Peyer's patch (tissue), 4 donors: ENCODE measurements around the gene RSPO1. TPM values are rescaled to one million over a fixed set of nuclear protein-coding genes. Genes with fewer than 3 reads are reported as not detected.

Source experiments
- DNase-seq, 3 donors: peaks; one replicate each; pipeline ENCODE4 v3.0.0-alpha.2; 2017 to 2019
- H3K27ac ChIP-seq, 4 donors: fragments of 200-600 bp; sonication (generic); one replicate each; pipeline ENCODE4 v1.5.1; 2016 to 2019
- H3K27me3 ChIP-seq, 2 donors: fragments of 200-600 bp; sonication (generic); one replicate each; pipeline ENCODE4 v1.5.1; 2019
- H3K36me3 ChIP-seq, 3 donors: fragments of 200-600 bp; sonication (generic); one replicate each; pipeline ENCODE4 v1.5.1; 2016 to 2019
- H3K4me1 ChIP-seq, 4 donors: fragments of 200-600 bp; sonication (generic); one replicate each; pipeline ENCODE4 v1.5.1; 2016 to 2019
- H3K4me3 ChIP-seq, 4 donors: fragments of 200-600 bp; sonication (generic); 1 replicate in 3 of 4; 2 replicates in 1 of 4; pipeline ENCODE4 v1.5.1; 2016 to 2019; ENCODE audit warnings: mild to moderate bottlenecking in 1 of 4
- H3K9me3 ChIP-seq, 4 donors: fragments of 200-600 bp; sonication (generic); one replicate each; pipeline ENCODE4 v1.5.1; 2016 to 2019; ENCODE audit warnings: mild to moderate bottlenecking in 1 of 4
- POLR2A ChIP-seq, 2 donors: fragments of 450-650 bp; IDR thresholded peaks; one replicate each; pipeline ENCODE4 v1.5.1; 2017; ENCODE audit warnings: antibody characterized with exemption in 2 of 2, mild to moderate bottlenecking in 2 of 2, moderate library complexity in 2 of 2
- total RNA-seq, 4 donors: library from RNA; depleted of rRNA; stranded (reverse); fragments of >200 nt; gene quantifications; one replicate each; pipeline ENCODE4 v1.1.0, GENCODE V29; 2016
- TF ChIP-seq, protein P1 (sequence below), 6 experiments: fragments of 450-650 bp in 4 of 6; fragments of 200-600 bp in 2 of 6; sonication (generic) in 1 of 6; IDR thresholded peaks; one replicate each; pipeline ENCODE4 v1.5.1; 2017 to 2019; ENCODE audit warnings: antibody characterized with exemption in 6 of 6, mild to moderate bottlenecking in 3 of 6, moderate library complexity in 1 of 6

RSPO1 gene
- total RNA-seq, 4 donors from 2014 or later, result 0.35 to 2.5 (median 1.4) TPM

DNA sequence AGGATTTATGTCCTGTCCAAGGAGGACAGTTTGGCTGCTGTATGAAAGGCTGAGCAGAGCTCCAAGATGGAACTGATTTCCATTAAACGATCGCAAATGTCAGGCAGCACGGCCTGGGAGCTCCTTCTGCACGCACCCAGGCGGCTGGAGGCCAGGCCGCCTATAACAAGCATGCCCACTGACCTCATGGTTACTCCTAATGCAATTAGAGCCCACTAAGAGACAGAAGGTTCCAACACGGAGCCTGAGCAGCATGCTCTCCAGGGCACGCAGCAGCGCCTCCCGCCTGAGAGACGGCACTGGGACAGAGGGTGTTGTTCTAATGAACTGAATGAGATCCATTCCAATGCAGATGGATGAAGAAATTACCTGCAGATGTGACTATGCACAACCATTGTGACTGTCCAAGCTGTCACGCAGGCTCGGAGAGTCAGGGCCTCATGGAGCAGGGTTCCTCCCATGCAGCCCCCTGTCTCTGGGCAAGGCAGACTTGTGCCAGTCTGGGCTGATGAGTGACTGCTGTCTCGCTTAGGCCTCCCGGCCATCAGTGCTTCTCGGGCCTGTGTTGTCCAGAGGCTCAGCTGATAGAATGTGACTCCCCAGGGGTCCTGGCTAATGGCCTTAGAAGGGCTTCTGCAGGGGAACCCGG lies 32.5 kb upstream of the RSPO1 start:
- no peaks in the 10 kb centered on the region for H3K4me1 ChIP-seq
- no peaks in the 10 kb centered on the region for H3K9me3 ChIP-seq
- no peaks in the 10 kb centered on the region for H3K36me3 ChIP-seq
- H3K27me3 ChIP-seq, result no peaks in the 10 kb centered on the region
- no peak for DNase-seq
- TF ChIP-seq, protein P1, sequence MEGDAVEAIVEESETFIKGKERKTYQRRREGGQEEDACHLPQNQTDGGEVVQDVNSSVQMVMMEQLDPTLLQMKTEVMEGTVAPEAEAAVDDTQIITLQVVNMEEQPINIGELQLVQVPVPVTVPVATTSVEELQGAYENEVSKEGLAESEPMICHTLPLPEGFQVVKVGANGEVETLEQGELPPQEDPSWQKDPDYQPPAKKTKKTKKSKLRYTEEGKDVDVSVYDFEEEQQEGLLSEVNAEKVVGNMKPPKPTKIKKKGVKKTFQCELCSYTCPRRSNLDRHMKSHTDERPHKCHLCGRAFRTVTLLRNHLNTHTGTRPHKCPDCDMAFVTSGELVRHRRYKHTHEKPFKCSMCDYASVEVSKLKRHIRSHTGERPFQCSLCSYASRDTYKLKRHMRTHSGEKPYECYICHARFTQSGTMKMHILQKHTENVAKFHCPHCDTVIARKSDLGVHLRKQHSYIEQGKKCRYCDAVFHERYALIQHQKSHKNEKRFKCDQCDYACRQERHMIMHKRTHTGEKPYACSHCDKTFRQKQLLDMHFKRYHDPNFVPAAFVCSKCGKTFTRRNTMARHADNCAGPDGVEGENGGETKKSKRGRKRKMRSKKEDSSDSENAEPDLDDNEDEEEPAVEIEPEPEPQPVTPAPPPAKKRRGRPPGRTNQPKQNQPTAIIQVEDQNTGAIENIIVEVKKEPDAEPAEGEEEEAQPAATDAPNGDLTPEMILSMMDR (IDR thresholded peaks at IDR 0.05), result no peak
- no peak overlapping the region for H3K27ac ChIP-seq
- no peak overlapping the region for H3K4me3 ChIP-seq

GRCh38 chr1:37666241-37666867 lies 31.7 kb upstream of the RSPO1 start:
- no peaks in the 10 kb centered on the region for H3K27me3 ChIP-seq
- H3K9me3 ChIP-seq, result no peaks in the 10 kb centered on the region
- DNase-seq, result no peak
- TF ChIP-seq POLR2A (IDR thresholded peaks at IDR 0.05), result no peak
- TF ChIP-seq, protein P1 (IDR thresholded peaks at IDR 0.05), result no peak
- H3K36me3 ChIP-seq, result no peaks in the 10 kb centered on the region
- no peak overlapping the region for H3K4me3 ChIP-seq
- no peak overlapping the region for H3K27ac ChIP-seq
- no peaks in the 10 kb centered on the region for H3K4me1 ChIP-seq

GRCh38 chr1:37663426-37664000 lies 28.8 kb upstream of the RSPO1 start:
- Histone ChIP-seq H3K27ac (no peak overlapping the region), H3K4me3 (no peak overlapping the region), H3K9me3 (no peaks in the 10 kb centered on the region), H3K4me1 (no peaks in the 10 kb centered on the region), H3K36me3 (no peaks in the 10 kb centered on the region), H3K27me3 (no peaks in the 10 kb centered on the region)
- DNase-seq, result no peak
- TF ChIP-seq, protein P1 (IDR thresholded peaks at IDR 0.05), result no peak
- no peak for TF ChIP-seq POLR2A (IDR thresholded peaks at IDR 0.05)

- Histone ChIP-seq H3K36me3 (no peaks in the 10 kb centered on the region), H3K27me3 (no peaks in the 10 kb centered on the region), H3K9me3 (no peaks in the 10 kb centered on the region), H3K27ac (no peak overlapping the region), H3K4me1 (no peaks in the 10 kb centered on the region), H3K4me3 (no peak overlapping the region)
- TF ChIP-seq, protein P1 (IDR thresholded peaks at IDR 0.05), result no peak
- TF ChIP-seq POLR2A (IDR thresholded peaks at IDR 0.05), result no peak
- no peak for DNase-seq
Measured at GRCh38 chr1:37662031-37662755, 27.5 kb upstream of the RSPO1 start.

GRCh38 chr1:37661401-37661800 lies 26.7 kb upstream of the RSPO1 start:
- TF ChIP-seq, protein P1 (IDR thresholded peaks at IDR 0.05), result no peak
- TF ChIP-seq POLR2A (IDR thresholded peaks at IDR 0.05), result no peak
- H3K4me1 ChIP-seq, result no peaks in the 10 kb centered on the region
- H3K27ac ChIP-seq, result no peak overlapping the region
- no peaks in the 10 kb centered on the region for H3K27me3 ChIP-seq
- no peak for DNase-seq
- H3K4me3 ChIP-seq, result no peak overlapping the region
- no peaks in the 10 kb centered on the region for H3K36me3 ChIP-seq
- H3K9me3 ChIP-seq, result no peaks in the 10 kb centered on the region
